H1 (cell line): ENCODE data around the gene PRMT1. TPM values are rescaled to one million over a fixed set of nuclear protein-coding genes. Genes with fewer than 3 reads are reported as not detected.

ENCODE experiments used
- CTCF ChIA-PET: fragments of 300-600 bp; sonication (Branson Sonifier 250); formaldehyde crosslinking; loops from one replicate; lab custom pipeline; 2021; ENCODE audit not compliant: partially characterized antibody; lab: Charles Lee
- POLR2A ChIA-PET: fragments of 300-600 bp; sonication (Branson Sonifier 250); formaldehyde crosslinking; loops from one replicate; lab custom pipeline; 2021; ENCODE audit warnings: inconsistent platforms; ENCODE audit not compliant: partially characterized antibody; lab: Charles Lee
- DNase-seq, 2 experiments: peaks; one replicate each; pipeline versions ENCODE4 v3.0.0 to v3.0.0-alpha.2; 2010 to 2022; ENCODE audit warnings: low spot score in 2 of 2, low read depth in 1 of 2, mixed read lengths in 1 of 2
- FAIRE-seq: peaks from 2 replicates; lab custom pipeline; 2011; peaks lifted over from hg19 to GRCh38; lab: Jason Lieb, UNC
- H2AFZ ChIP-seq: 2 replicates; pipeline ENCODE4 v1.8.1; 2012; ENCODE audit warnings: low read length, inconsistent platforms
- H2AK5ac ChIP-seq: 2 replicates; pipeline ENCODE4 v1.6.1; 2013; ENCODE audit warnings: low read depth, low read length
- H2BK120ac ChIP-seq: replicated peaks from 2 replicates; pipeline ENCODE3; 2013; ENCODE audit warnings: low read depth, low read length, inconsistent platforms
- H2BK12ac ChIP-seq: 2 replicates; pipeline ENCODE4 v1.6.1; 2013; ENCODE audit warnings: low read depth, low read length
- H2BK15ac ChIP-seq: 2 replicates; pipeline ENCODE4 v1.6.1; 2013; ENCODE audit warnings: low read length
- H2BK20ac ChIP-seq: 2 replicates; pipeline ENCODE4 v1.6.1; 2013; ENCODE audit warnings: low read length
- H2BK5ac ChIP-seq: 2 replicates; pipeline ENCODE4 v1.6.1; 2013; ENCODE audit warnings: low read depth, low read length
- H3K14ac ChIP-seq: 2 replicates; pipeline ENCODE4 v1.6.1; 2013; ENCODE audit warnings: inconsistent platforms; ENCODE audit not compliant: insufficient read length
- H3K18ac ChIP-seq: 2 replicates; pipeline ENCODE4 v1.6.1; 2013; ENCODE audit warnings: low read length; ENCODE audit errors: extremely low read depth
- H3K23ac ChIP-seq: 2 replicates; pipeline ENCODE4 v1.6.1; 2013; ENCODE audit warnings: inconsistent platforms; ENCODE audit not compliant: insufficient read length
- H3K23me2 ChIP-seq: 2 replicates; pipeline ENCODE4 v1.6.1; 2013; ENCODE audit warnings: low read depth, low read length
- H3K27ac ChIP-seq: 2 replicates; pipeline ENCODE4 v1.6.1; 2011; ENCODE audit warnings: low read depth, low read length, inconsistent platforms
- H3K27me3 ChIP-seq, 4 experiments: replicated peaks in 1 of 4; 1 replicate in 1 of 4; 2 replicates in 3 of 4; pipeline versions ENCODE4 v1.6.1 to v1.8.1; 2011 to 2013; ENCODE audit warnings: low read length in 3 of 4, mild to moderate bottlenecking in 3 of 4, inconsistent platforms in 2 of 4, mixed read lengths in 2 of 4, moderate library complexity in 1 of 4; ENCODE audit not compliant: control insufficient read depth in 3 of 4, insufficient read depth in 3 of 4; ENCODE audit errors: extremely low read depth in 1 of 4
- H3K36me3 ChIP-seq, 4 experiments: 2 replicates each; pipeline versions ENCODE4 v1.6.1 to v1.8.1; 2011 to 2013; ENCODE audit warnings: mild to moderate bottlenecking in 4 of 4, low read length in 3 of 4, moderate library complexity in 2 of 4, control low read depth in 1 of 4, inconsistent platforms in 1 of 4; ENCODE audit not compliant: insufficient read depth in 4 of 4, control insufficient read depth in 2 of 4
- H3K4ac ChIP-seq: replicated peaks from 2 replicates; pipeline ENCODE3; 2013; ENCODE audit warnings: low read length, low read depth, mixed read lengths, inconsistent platforms; ENCODE audit not compliant: insufficient read length
- H3K4me1 ChIP-seq, 4 experiments: replicated peaks in 1 of 4; 1 replicate in 1 of 4; 2 replicates in 3 of 4; pipeline versions ENCODE4 v1.6.1 to v1.8.1; 2011 to 2013; ENCODE audit warnings: low read length in 3 of 4, inconsistent platforms in 2 of 4, mixed read lengths in 1 of 4; ENCODE audit not compliant: insufficient read depth in 4 of 4, control insufficient read depth in 3 of 4
- H3K4me2 ChIP-seq, 2 experiments: 2 replicates each; pipeline versions ENCODE4 v1.6.1 to v1.8.1; 2011 to 2013; ENCODE audit warnings: low read depth in 2 of 2, low read length in 2 of 2, control low read depth in 1 of 2, inconsistent platforms in 1 of 2, mild to moderate bottlenecking in 1 of 2; ENCODE audit not compliant: insufficient read depth in 1 of 2
- H3K4me3 ChIP-seq, 4 experiments: fragments of 200-600, 300-600 bp in 1 of 4; sonication (generic), shearing (Covaris generic), sonication (Bioruptor Twin) in 1 of 4; 2 replicates each; pipeline versions ENCODE4 v1.5.1 to v1.8.1; 2011 to 2016; ENCODE audit warnings: low read length in 4 of 4, low read depth in 3 of 4, control low read depth in 2 of 4, inconsistent platforms in 2 of 4, mild to moderate bottlenecking in 2 of 4, mixed read lengths in 1 of 4, moderate library complexity in 1 of 4; ENCODE audit not compliant: insufficient read depth in 2 of 4; ENCODE audit errors: extremely low read depth in 1 of 4
- H3K56ac ChIP-seq: replicated peaks from 2 replicates; pipeline ENCODE3; 2013; ENCODE audit warnings: low read depth, mild to moderate bottlenecking, mixed read lengths, low read length, inconsistent platforms; ENCODE audit not compliant: insufficient read length
- H3K79me1 ChIP-seq: 2 replicates; pipeline ENCODE4 v1.6.1; 2013; ENCODE audit warnings: low read depth, low read length, control low read depth
- H3K79me2 ChIP-seq, 2 experiments: 2 replicates each; pipeline versions ENCODE4 v1.6.1 to v1.8.1; 2012 to 2013; ENCODE audit warnings: low read length in 2 of 2, mild to moderate bottlenecking in 2 of 2, inconsistent platforms in 1 of 2; ENCODE audit not compliant: insufficient read depth in 2 of 2, control insufficient read depth in 1 of 2
- H3K9ac ChIP-seq, 4 experiments: replicated peaks in 1 of 4; 1 replicate in 1 of 4; 2 replicates in 3 of 4; pipeline versions ENCODE4 v1.6.1 to v1.8.1; 2011 to 2013; ENCODE audit warnings: low read depth in 3 of 4, low read length in 3 of 4, control low read depth in 2 of 4, mild to moderate bottlenecking in 2 of 4, moderate library complexity in 2 of 4, inconsistent platforms in 1 of 4; ENCODE audit errors: extremely low read depth in 1 of 4
- H3K9me3 ChIP-seq, 2 experiments: 2 replicates each; pipeline versions ENCODE4 v1.6.1 to v1.8.1; 2012 to 2013; ENCODE audit warnings: mild to moderate bottlenecking in 2 of 2, moderate library complexity in 2 of 2, control low read depth in 1 of 2, inconsistent platforms in 1 of 2, low read depth in 1 of 2, low read length in 1 of 2, mixed read lengths in 1 of 2; ENCODE audit not compliant: insufficient read depth in 2 of 2
- H4K20me1 ChIP-seq, 2 experiments: replicated peaks in 1 of 2; 2 replicates each; pipeline versions ENCODE3 to v1.8.1; 2011 to 2013; ENCODE audit warnings: inconsistent platforms in 2 of 2, low read length in 2 of 2, mild to moderate bottlenecking in 1 of 2; ENCODE audit not compliant: insufficient read depth in 2 of 2, control insufficient read depth in 1 of 2
- H4K5ac ChIP-seq: 2 replicates; pipeline ENCODE4 v1.6.1; 2013; ENCODE audit warnings: low read length, low read depth, mixed read lengths, inconsistent platforms; ENCODE audit not compliant: insufficient read length
- H4K8ac ChIP-seq: 2 replicates; pipeline ENCODE4 v1.8.0; 2013; ENCODE audit warnings: mild to moderate bottlenecking, moderate library complexity, low read length, inconsistent platforms; ENCODE audit not compliant: insufficient read depth; ENCODE audit errors: extremely low read depth
- H4K91ac ChIP-seq: replicated peaks from 2 replicates; pipeline ENCODE3; 2013; ENCODE audit warnings: low read length, mixed read lengths, inconsistent platforms; ENCODE audit not compliant: insufficient read length
- CBX8 ChIP-seq: fragments of 300-800, 300-1000 bp; sonication (generic); IDR thresholded peaks from 2 replicates; pipeline ENCODE4 v1.7.1; 2016; ENCODE audit warnings: low read depth, low read length, borderline replicate concordance
- E2F6 ChIP-seq: IDR thresholded peaks from 2 replicates; pipeline ENCODE4 v1.6.1; 2012; ENCODE audit warnings: inconsistent platforms
- EGR1 ChIP-seq: IDR thresholded peaks from 2 replicates; pipeline ENCODE4 v1.6.1; 2011; ENCODE audit warnings: low read depth, low read length, borderline replicate concordance
- GTF2F1 ChIP-seq: IDR thresholded peaks from 2 replicates; pipeline ENCODE4 v1.6.1; 2012; ENCODE audit warnings: low read depth, low read length, improper control_type of control experiment, borderline replicate concordance
- KDM4A ChIP-seq: IDR thresholded peaks from one replicate; pipeline ENCODE4 v1.7.1; 2012; ENCODE audit warnings: low read depth, mild to moderate bottlenecking, moderate library complexity, low read length, inconsistent platforms; ENCODE audit not compliant: severe bottlenecking
- RAD21 ChIP-seq, 2 experiments: IDR thresholded peaks in 1 of 2; conservative IDR thresholded peaks in 1 of 2; 2 replicates each; pipeline ENCODE4 v1.6.1; 2011; ENCODE audit warnings: low read depth in 2 of 2, low read length in 2 of 2, improper control_type of control experiment in 1 of 2, inconsistent platforms in 1 of 2, mild to moderate bottlenecking in 1 of 2, moderate library complexity in 1 of 2
- RNF2 ChIP-seq: fragments of 200-900, 300-1000 bp; sonication (generic); IDR thresholded peaks from 2 replicates; pipeline ENCODE4 v1.7.1; 2016; ENCODE audit warnings: borderline replicate concordance, low read depth, mild to moderate bottlenecking, antibody characterized with exemption, low read length; ENCODE audit not compliant: poor library complexity, severe bottlenecking; ENCODE audit errors: missing control alignments
- RXRA ChIP-seq: IDR thresholded peaks from 2 replicates; pipeline ENCODE4 v1.6.1; 2011; ENCODE audit warnings: low read depth, mild to moderate bottlenecking, low read length, moderate library complexity; ENCODE audit not compliant: insufficient read depth
- SAP30 ChIP-seq: fragments of 300-600 bp; sonication (generic); IDR thresholded peaks from 2 replicates; pipeline ENCODE4 v1.7.1; 2012; ENCODE audit warnings: low read length, moderate library complexity, mild to moderate bottlenecking, inconsistent platforms; ENCODE audit not compliant: insufficient read depth, insufficient replicate concordance
- SP2 ChIP-seq: IDR thresholded peaks from 2 replicates; pipeline ENCODE4 v1.6.1; 2012; ENCODE audit warnings: mild to moderate bottlenecking, low read length, inconsistent platforms
- SP4 ChIP-seq: IDR thresholded peaks from 2 replicates; pipeline ENCODE4 v1.6.1; 2012; ENCODE audit warnings: low read length, inconsistent platforms
- SUZ12 ChIP-seq: fragments of 200-600 bp; sonication (generic); IDR thresholded peaks from 2 replicates; pipeline ENCODE4 v1.6.1; 2012; ENCODE audit warnings: mild to moderate bottlenecking, inconsistent platforms, low read length, moderate library complexity, mixed read lengths
- WGBS, 2 experiments: shearing (Covaris generic) in 1 of 2; methylation state at CpG; one replicate each; pipeline versions ENCODE4 v1.1.6 to v1.1.7; 2013 to 2015; ENCODE audit warnings: low lambda C conversion rate in 2 of 2, mixed read lengths in 2 of 2, inconsistent platforms in 1 of 2, low coverage in 1 of 2, missing lambda C conversion rate in 1 of 2; ENCODE audit not compliant: insufficient replicate concordance in 2 of 2, insufficient coverage in 1 of 2, insufficient read length in 1 of 2; ENCODE audit errors: extremely low coverage in 1 of 2, missing lambda C conversion rate in 1 of 2; 5-methylcytosine and 5-hydroxymethylcytosine counted together
- polyA plus RNA-seq, 7 experiments: library from polyadenylated mRNA; depleted of rRNA in 3 of 7; stranded (reverse) in 5 of 7; unstranded in 2 of 7; fragments of >200 nt in 5 of 7; fragments of 200-250 nt in 2 of 7; gene quantifications; 1 replicate in 5 of 7; 2 replicates in 1 of 7; 4 replicates in 1 of 7; pipeline versions ENCODE4 v1.2.1 to v1.2.3, GENCODE V29; 2011 to 2013; ENCODE audit warnings: missing spikeins in 2 of 7, mixed read lengths in 2 of 7
- total RNA-seq: library from RNA; stranded (reverse); fragmentation: NEBNext Ultra II Directional; extraction: Animal tissue kit (Norgen Biotek cat#: 25700); gene quantifications from 2 replicates; pipeline ENCODE4 v1.2.1, GENCODE V29; 2021

The PRMT1 gene
- total and polyA plus RNA-seq, 2 of the 8 experiments (the other 6 are each of a cell fraction or from before 2014, with no cell fraction given) = 561 to 1,215 TPM

GRCh38 chr19:49705919-49706318 is 28.8 kb downstream of the PRMT1 start:
- POLR2A ChIA-PET = interaction anchor here (1.1 to 2.2 kb wide), 2 partner anchors 16 to 24 kb away, joined by 3 to 9 read pairs; partner anchors contain the start of gene CPT1C
- Histone ChIP-seq H4K5ac (no peak overlapping the region), H3K56ac (no peak overlapping the region), H3K27me3 (no peaks in the 10 kb centered on the region), H2BK5ac (no peak overlapping the region), H2BK120ac (no peak overlapping the region), H4K20me1 (peaks cover 0 to 4% of the 10 kb centered on the region in 2 experiments), H4K8ac (no peak overlapping the region), H3K14ac (no peak overlapping the region), H3K27ac (no peak overlapping the region), H4K91ac (no peak overlapping the region), H3K4me3 (no peak overlapping the region), H2AK5ac (no peak overlapping the region), H2BK15ac (no peak overlapping the region), H3K4ac (no peak overlapping the region), H2BK20ac (no peak overlapping the region), H3K9ac (no peak overlapping the region), H2BK12ac (no peak overlapping the region), H3K23me2 (peaks cover 6% of the 10 kb centered on the region; the same call in 1 of the 2 replicates), H3K4me2 (no peak overlapping the region), H3K36me3 (peaks cover 17 to 41% (median 29%) of the 10 kb centered on the region in 4 experiments), H3K4me1 (no peaks in the 10 kb centered on the region), H3K18ac (no peak overlapping the region), H2AFZ (no peak overlapping the region), H3K79me2 (no peaks in the 10 kb centered on the region; a peak in 1 of 4 replicates), H3K23ac (no peak overlapping the region), H3K79me1 (no peaks in the 10 kb centered on the region), H3K9me3 (no peaks in the 10 kb centered on the region)
- 95% methylated on average over 13 of the region's 16 CpGs; no CpG with 5 or more reads in 1 of the 2 experiments for WGBS, 2 experiments
- no peak for FAIRE-seq
- CTCF ChIA-PET = no interaction called here
- DNase-seq = no peak
- TF ChIP-seq RXRA (no peak), SP2 (no peak), CBX8 (no peak), RAD21 (IDR thresholded peaks at IDR 0.05 in 1 of 2, conservative IDR thresholded peaks at IDR 0.05 in 1 of 2; ENCODE audit: low read depth in 2 of 2, low read length in 2 of 2) (no peak), SP4 (no peak), GTF2F1 (no peak), KDM4A (no peak), SAP30 (no peak), RNF2 (no peak), EGR1 (no peak), SUZ12 (no peak), E2F6 (no peak)
